HEK293 (cell line): ENCODE results near the gene FOXF2.

Source experiments
- RBAK ChIP-seq: fragments of 450-650 bp; formaldehyde crosslinking; IDR thresholded peaks from 2 replicates; pipeline ENCODE4 v1.5.1; 2016; ENCODE audit warnings: missing biosample characterization, missing genetic modification characterization
- ZBTB7A ChIP-seq: fragments of 450-650 bp; formaldehyde crosslinking; IDR thresholded peaks from 2 replicates; pipeline ENCODE4 v1.5.1; 2016; ENCODE audit warnings: low read depth, missing biosample characterization, missing genetic modification characterization
- ZFP37 ChIP-seq: fragments of 450-650 bp; formaldehyde crosslinking; IDR thresholded peaks from 2 replicates; pipeline ENCODE4 v1.5.1; 2016; ENCODE audit warnings: missing biosample characterization, missing genetic modification characterization
- ZNF155 ChIP-seq: fragments of 450-650 bp; formaldehyde crosslinking; IDR thresholded peaks from 2 replicates; pipeline ENCODE4 v1.5.1; 2016; ENCODE audit warnings: missing biosample characterization, missing genetic modification characterization
- TF ChIP-seq, protein P1 (sequence below): fragments of 450-650 bp; formaldehyde crosslinking; IDR thresholded peaks from 2 replicates; pipeline ENCODE4 v1.5.1; 2016; ENCODE audit warnings: missing biosample characterization, missing genetic modification characterization

DNA sequence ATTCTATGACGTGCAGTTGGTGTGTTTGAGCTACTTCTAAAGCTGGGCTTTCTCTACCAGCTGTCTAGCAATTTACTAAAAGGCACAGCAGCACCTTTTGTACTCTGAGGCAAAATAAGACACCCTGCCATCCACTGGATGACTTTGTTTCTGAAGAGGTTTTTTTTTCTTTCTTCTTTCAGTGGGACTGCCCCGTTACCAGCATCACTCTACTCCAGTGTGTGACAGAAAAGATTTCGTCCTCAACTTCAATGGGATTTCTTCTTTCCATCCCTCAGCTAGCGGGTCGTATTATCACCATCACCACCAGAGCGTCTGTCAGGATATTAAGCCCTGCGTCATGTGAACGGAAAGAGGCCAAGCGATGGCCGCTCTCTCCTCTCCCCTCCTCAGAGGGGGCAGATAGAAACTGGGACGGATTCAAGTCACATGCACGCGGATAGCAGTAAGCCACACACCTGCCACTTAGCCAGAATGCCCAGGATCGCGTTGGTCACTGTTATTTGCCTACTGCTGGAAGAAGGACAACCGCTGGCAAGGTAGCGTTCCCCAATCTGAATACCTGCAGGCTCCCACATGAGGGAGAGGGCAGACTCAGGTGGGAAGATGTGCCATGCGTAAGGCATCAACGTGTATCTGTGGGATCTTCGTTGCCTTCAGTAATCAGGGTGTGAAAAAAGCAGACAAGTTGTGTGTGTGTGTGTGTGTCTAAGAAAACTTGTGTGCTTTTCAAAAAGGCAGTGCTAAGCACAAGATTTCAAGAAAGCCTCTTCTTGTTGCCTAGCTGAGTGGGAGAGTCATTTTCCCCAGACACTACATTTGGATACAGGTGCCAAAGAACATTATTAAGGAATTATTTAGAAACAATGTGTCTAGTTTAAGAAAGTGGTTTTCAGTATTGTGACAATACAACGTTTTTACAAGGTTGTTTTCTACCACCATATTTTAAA is 5.4 kb downstream of the FOXF2 start:
- no peak for TF ChIP-seq RBAK (tag by site-specific recombination)
- no peak for TF ChIP-seq ZBTB7A (tag by site-specific recombination)
- no peak for TF ChIP-seq ZFP37 (tag by site-specific recombination)
- no peak for TF ChIP-seq ZNF155 (tag by site-specific recombination)
- TF ChIP-seq, protein P1, sequence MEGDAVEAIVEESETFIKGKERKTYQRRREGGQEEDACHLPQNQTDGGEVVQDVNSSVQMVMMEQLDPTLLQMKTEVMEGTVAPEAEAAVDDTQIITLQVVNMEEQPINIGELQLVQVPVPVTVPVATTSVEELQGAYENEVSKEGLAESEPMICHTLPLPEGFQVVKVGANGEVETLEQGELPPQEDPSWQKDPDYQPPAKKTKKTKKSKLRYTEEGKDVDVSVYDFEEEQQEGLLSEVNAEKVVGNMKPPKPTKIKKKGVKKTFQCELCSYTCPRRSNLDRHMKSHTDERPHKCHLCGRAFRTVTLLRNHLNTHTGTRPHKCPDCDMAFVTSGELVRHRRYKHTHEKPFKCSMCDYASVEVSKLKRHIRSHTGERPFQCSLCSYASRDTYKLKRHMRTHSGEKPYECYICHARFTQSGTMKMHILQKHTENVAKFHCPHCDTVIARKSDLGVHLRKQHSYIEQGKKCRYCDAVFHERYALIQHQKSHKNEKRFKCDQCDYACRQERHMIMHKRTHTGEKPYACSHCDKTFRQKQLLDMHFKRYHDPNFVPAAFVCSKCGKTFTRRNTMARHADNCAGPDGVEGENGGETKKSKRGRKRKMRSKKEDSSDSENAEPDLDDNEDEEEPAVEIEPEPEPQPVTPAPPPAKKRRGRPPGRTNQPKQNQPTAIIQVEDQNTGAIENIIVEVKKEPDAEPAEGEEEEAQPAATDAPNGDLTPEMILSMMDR (tag by site-specific recombination): no peak
